RWPE1 (cell line): ENCODE data around the gene TAOK2.
A peak's percentile ranks its signal among the peaks of the same experiment; 100 is the strongest.

Source experiments
- CTCF ChIA-PET: fragments of 350-600 bp; sonication (Branson Sonifier 250); formaldehyde crosslinking; extraction: SDS; loops from one replicate; lab custom pipeline; 2021; lab: Yijun Ruan, JAX
- POLR2A ChIA-PET: fragments of 400-600 bp; formaldehyde crosslinking; extraction: SDS; loops from one replicate; lab custom pipeline; 2020; ENCODE audit warnings: antibody characterized with exemption; ENCODE audit not compliant: low non-redundant PET; lab: Yijun Ruan, JAX
- DNase-seq: peaks from one replicate; pipeline ENCODE4 v3.0.0; 2012; ENCODE audit warnings: low spot score
- H3K27ac ChIP-seq: fragments of 450-650 bp; 2 replicates; pipeline ENCODE4 v1.5.1; 2017
- TF ChIP-seq, protein P1 (sequence below): fragments of 450-650 bp; conservative IDR thresholded peaks from 2 replicates; pipeline ENCODE4 v1.5.1; 2017; ENCODE audit warnings: low read depth, mild to moderate bottlenecking

Gene TAOK2

DNA sequence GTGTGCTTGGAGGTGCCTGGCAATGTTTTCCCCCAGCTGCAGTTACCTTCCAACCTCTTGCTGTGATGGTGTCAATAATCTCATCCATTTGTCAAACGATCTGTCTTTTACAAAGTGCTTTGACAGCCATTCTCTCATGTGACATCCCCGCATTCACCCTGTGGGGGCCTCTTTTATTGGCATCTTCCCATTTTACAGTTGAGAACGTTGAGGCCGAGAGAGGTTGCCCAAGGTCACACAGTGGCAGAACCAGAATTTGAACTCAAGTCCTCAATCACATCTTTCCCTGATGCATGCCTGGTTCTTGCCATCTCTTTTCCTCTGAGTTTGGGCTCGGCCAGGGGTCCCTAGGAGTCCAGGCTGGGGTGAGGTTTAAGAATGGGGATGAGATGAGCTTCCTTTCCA lies 1.5 kb downstream of the TAOK2 start:
- POLR2A ChIA-PET, result interaction anchor here (0.6 to 1.4 kb wide), 2 partner anchors 49 to 123 kb away, joined by 3 to 10 read pairs; partner anchors contain the start of gene KCTD13
- H3K27ac ChIP-seq, result peak overlapping the region; percentile 18; the same call in 1 of the 2 replicates
- CTCF ChIA-PET, result no interaction called here

DNA sequence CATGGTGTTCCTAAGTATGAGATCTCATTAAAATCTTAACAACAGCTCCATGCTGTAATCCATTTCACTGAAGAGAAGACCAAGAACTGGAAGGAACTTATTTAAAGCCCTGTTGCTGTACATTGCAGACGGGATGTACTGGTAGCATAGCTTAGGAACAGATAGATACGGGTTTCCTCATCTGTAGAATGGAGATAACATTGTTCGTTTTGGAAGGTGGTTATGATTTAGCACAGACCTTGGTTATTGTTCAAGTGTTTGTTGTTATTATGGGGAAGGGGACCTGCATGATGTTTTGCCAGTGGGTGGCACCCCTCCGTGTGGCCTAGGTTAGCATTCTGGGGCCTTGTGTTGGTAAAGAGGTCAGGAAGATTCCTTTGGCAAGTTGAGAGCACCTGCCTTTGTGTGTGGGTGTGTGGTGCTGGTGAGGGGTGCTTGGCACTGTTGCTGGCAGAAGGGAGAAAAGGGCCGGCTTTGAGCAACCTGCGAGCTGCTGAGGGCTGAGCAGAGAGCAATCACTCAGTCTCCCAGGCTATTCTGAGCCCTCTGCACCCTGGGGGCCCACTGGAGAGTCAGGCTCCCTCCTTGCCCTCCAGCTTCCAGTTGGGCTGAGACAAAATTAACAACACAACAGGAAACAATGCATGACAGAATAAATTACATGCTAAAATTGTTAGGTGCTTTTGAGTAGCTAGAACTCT lies 2.3 kb downstream of the TAOK2 start:
- ChIA-PET CTCF (no interaction called here), POLR2A (interaction anchor here (1.4 kb wide), 1 partner anchor 50 kb away, joined by 10 read pairs; the partner anchor contains the start of gene KCTD13)
- peak overlapping the region; percentile 53 for H3K27ac ChIP-seq
- TF ChIP-seq, protein P1, sequence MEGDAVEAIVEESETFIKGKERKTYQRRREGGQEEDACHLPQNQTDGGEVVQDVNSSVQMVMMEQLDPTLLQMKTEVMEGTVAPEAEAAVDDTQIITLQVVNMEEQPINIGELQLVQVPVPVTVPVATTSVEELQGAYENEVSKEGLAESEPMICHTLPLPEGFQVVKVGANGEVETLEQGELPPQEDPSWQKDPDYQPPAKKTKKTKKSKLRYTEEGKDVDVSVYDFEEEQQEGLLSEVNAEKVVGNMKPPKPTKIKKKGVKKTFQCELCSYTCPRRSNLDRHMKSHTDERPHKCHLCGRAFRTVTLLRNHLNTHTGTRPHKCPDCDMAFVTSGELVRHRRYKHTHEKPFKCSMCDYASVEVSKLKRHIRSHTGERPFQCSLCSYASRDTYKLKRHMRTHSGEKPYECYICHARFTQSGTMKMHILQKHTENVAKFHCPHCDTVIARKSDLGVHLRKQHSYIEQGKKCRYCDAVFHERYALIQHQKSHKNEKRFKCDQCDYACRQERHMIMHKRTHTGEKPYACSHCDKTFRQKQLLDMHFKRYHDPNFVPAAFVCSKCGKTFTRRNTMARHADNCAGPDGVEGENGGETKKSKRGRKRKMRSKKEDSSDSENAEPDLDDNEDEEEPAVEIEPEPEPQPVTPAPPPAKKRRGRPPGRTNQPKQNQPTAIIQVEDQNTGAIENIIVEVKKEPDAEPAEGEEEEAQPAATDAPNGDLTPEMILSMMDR, result no peak
- no peak for DNase-seq

More for the DNA sequence above, 1.5 kb downstream of the TAOK2 start:
- TF ChIP-seq, protein P1, result no peak
- no peak for DNase-seq

DNA sequence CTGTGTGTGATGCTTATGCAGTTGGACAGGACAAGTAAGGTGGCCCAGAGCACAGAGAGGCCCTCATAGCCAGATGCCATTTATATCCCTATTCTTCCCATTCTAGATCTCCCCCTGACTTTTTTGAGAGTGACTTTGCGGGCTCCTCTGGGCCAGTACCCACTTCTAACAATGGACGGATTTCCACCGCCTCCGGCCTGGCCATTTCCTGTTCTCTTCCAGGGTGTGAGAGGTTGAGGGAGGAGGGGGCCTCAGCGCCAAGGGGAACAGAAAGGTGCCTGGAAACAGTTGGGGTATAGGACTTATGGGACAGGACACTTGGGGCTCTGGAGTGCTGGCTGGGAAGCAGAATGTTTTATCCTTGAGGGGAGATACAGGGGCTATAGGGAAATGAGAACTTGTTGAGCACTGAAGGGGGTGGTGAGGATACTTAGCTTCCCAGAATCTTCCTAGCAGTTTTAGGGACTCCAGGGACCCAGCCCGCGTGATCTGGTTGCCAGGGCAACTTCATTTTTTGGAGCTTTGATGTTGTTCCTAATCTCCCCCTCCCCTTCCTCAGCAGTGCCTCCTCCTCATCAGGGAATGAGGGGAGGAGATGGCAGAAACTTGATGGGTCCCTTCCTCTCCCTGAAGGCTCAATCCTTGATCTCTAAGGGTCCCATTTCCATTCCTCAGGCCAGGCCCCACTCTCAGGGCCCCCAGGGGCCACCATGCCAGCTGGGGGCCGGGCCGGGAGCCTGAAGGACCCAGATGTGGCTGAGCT lies 3.6 kb downstream of the TAOK2 start:
- TF ChIP-seq, protein P1, result no peak
- POLR2A ChIA-PET, result no interaction called here
- DNase-seq, result no peak
- no peak overlapping the region for H3K27ac ChIP-seq
- CTCF ChIA-PET, result interaction anchor here (0.5 kb wide), 1 partner anchor 48 kb away, joined by 4 read pairs; no protein-coding TSS in a partner anchor

DNA sequence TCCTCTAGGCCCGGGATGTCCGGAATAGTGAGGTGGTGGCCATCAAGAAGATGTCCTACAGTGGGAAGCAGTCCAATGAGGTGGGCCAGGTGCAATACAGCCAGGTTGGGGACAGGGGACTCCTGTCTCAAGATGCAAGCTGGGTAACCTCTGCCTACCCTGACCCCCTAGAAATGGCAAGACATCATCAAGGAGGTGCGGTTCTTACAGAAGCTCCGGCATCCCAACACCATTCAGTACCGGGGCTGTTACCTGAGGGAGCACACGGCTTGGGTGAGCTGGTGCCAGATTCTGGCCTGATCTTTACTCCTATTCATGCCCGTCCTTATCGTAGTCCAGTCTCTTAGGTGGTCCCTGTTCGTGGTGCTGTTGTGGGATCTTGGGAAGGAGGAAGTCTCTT lies 4.4 kb downstream of the TAOK2 start:
- TF ChIP-seq, protein P1, result no peak
- POLR2A ChIA-PET, result no interaction called here
- DNase-seq, result no peak
- CTCF ChIA-PET, result interaction anchor here (0.5 kb wide), 1 partner anchor 49 kb away, joined by 4 read pairs; no protein-coding TSS in a partner anchor
- 0 out of 2 replicates have a peak overlapping the region, but pooled peaks have one; percentile 2 for H3K27ac ChIP-seq

DNA sequence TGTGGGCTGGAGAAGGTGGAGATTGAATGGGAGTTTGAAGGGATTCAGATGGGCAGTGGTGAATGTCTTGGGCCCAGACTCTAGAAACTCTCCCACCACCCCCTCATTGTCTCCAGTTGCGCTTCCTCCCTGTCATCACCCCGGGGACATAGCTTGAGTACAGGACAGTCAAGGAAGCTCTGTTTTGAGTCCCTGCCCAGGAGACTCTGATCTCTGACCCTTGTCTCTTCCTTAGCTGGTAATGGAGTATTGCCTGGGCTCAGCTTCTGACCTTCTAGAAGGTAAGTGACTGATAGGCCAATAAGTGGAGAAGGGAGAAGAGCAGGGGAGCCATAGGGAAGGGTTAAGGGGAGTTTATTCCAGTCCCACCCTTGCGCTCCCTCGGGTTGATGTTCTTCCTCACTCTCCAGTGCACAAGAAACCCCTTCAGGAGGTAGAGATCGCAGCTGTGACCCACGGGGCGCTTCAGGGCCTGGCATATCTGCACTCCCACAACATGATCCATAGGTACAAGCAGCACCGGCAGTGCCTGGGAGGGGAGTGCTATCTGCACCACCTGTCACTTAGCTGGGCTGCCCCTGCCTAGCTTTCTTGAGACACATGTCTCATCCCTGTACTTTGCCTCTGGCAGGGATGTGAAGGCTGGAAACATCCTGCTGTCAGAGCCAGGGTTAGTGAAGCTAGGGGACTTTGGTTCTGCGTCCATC lies 5.0 kb downstream of the TAOK2 start:
- ChIA-PET POLR2A (no interaction called here), CTCF (no interaction called here)
- DNase-seq, result no peak
- 0 out of 2 replicates have a peak overlapping the region, but pooled peaks have one; percentile 2 for H3K27ac ChIP-seq
- TF ChIP-seq, protein P1, result no peak
